H9 (cell line): ENCODE data around the gene DGCR2. TPM values are rescaled to one million over a fixed set of nuclear protein-coding genes. Genes with fewer than 3 reads are reported as not detected.

ENCODE experiments used
- DNase-seq: peaks from one replicate; pipeline ENCODE4 v3.0.0-alpha.2; 2017
- H2AFZ ChIP-seq: one replicate; pipeline ENCODE4 v1.6.1; 2013; ENCODE audit warnings: mild to moderate bottlenecking, low read length, control low read depth, moderate library complexity
- H2AK5ac ChIP-seq: 2 replicates; pipeline ENCODE4 v1.6.1; 2013; ENCODE audit warnings: low read length, control low read depth, mixed read lengths; ENCODE audit not compliant: insufficient read length
- H2BK120ac ChIP-seq: one replicate; pipeline ENCODE4 v1.6.1; 2013; ENCODE audit warnings: low read depth, mild to moderate bottlenecking, low read length, control low read depth, inconsistent platforms; ENCODE audit not compliant: poor library complexity, severe bottlenecking
- H2BK12ac ChIP-seq: 2 replicates; pipeline ENCODE4 v1.6.1; 2013; ENCODE audit warnings: low read length, control low read depth, mixed read lengths, low read depth; ENCODE audit not compliant: insufficient read length
- H2BK15ac ChIP-seq: 2 replicates; pipeline ENCODE4 v1.6.1; 2013; ENCODE audit warnings: low read depth, low read length, control low read depth
- H2BK20ac ChIP-seq: one replicate; pipeline ENCODE4 v1.6.1; 2013; ENCODE audit warnings: low read depth, mild to moderate bottlenecking, low read length, control low read depth, inconsistent platforms; ENCODE audit not compliant: poor library complexity, severe bottlenecking
- H2BK5ac ChIP-seq: 2 replicates; pipeline ENCODE4 v1.6.1; 2013; ENCODE audit warnings: low read length, control low read depth, mixed read lengths; ENCODE audit not compliant: insufficient read length
- H3K14ac ChIP-seq: 2 replicates; pipeline ENCODE4 v1.6.1; 2013; ENCODE audit warnings: low read length, control low read depth; ENCODE audit not compliant: insufficient read depth
- H3K18ac ChIP-seq: 2 replicates; pipeline ENCODE4 v1.6.1; 2013; ENCODE audit warnings: low read depth, mild to moderate bottlenecking, mixed read lengths, low read length, control low read depth; ENCODE audit not compliant: insufficient read length
- H3K23ac ChIP-seq: 2 replicates; pipeline ENCODE4 v1.6.1; 2013; ENCODE audit warnings: low read length, control low read depth, mixed read lengths, low read depth; ENCODE audit not compliant: insufficient read length
- H3K23me2 ChIP-seq: 2 replicates; pipeline ENCODE4 v1.6.1; 2013; ENCODE audit warnings: low read depth, mild to moderate bottlenecking, mixed read lengths, low read length, control low read depth; ENCODE audit not compliant: insufficient read length, poor library complexity, severe bottlenecking
- H3K27ac ChIP-seq: 2 replicates; pipeline ENCODE4 v1.5.1; 2013; ENCODE audit warnings: low read length, control low read depth, mixed read lengths, low read depth; ENCODE audit not compliant: insufficient read length
- H3K27me3 ChIP-seq: 2 replicates; pipeline ENCODE4 v1.6.1; 2013; ENCODE audit warnings: low read length, control low read depth, inconsistent platforms; ENCODE audit not compliant: insufficient read depth
- H3K4ac ChIP-seq: 2 replicates; pipeline ENCODE4 v1.6.1; 2013; ENCODE audit warnings: low read depth, mild to moderate bottlenecking, control low read depth, inconsistent platforms, low read length, moderate library complexity
- H3K4me1 ChIP-seq: 2 replicates; pipeline ENCODE4 v1.6.1; 2013; ENCODE audit warnings: low read length, control low read depth, inconsistent platforms; ENCODE audit not compliant: insufficient read depth
- H3K4me2 ChIP-seq: 2 replicates; pipeline ENCODE4 v1.6.1; 2013; ENCODE audit warnings: low read length, control low read depth, mixed read lengths; ENCODE audit not compliant: insufficient read length, insufficient read depth
- H3K56ac ChIP-seq: 2 replicates; pipeline ENCODE4 v1.6.1; 2013; ENCODE audit warnings: low read depth, mild to moderate bottlenecking, mixed read lengths, low read length, control low read depth; ENCODE audit not compliant: insufficient read length
- H3K79me1 ChIP-seq: 2 replicates; pipeline ENCODE4 v1.6.1; 2013; ENCODE audit warnings: low read depth, mild to moderate bottlenecking, moderate library complexity, low read length, control low read depth, inconsistent platforms; ENCODE audit not compliant: insufficient read depth, poor library complexity, severe bottlenecking
- H3K79me2 ChIP-seq: 2 replicates; pipeline ENCODE4 v1.6.1; 2013; ENCODE audit warnings: low read length, control low read depth, inconsistent platforms; ENCODE audit not compliant: insufficient read depth
- H3K9ac ChIP-seq: 2 replicates; pipeline ENCODE4 v1.6.1; 2013; ENCODE audit warnings: low read length, control low read depth, mixed read lengths; ENCODE audit not compliant: insufficient read length; ENCODE audit errors: extremely low read depth
- H3K9me3 ChIP-seq: one replicate; pipeline ENCODE4 v1.6.1; 2013; ENCODE audit warnings: low read depth, low read length, inconsistent platforms; ENCODE audit not compliant: control insufficient read depth
- H3T11ph ChIP-seq: one replicate; pipeline ENCODE4 v1.6.1; 2013; ENCODE audit warnings: mild to moderate bottlenecking, low read length, control low read depth, inconsistent platforms
- H4K20me1 ChIP-seq: one replicate; pipeline ENCODE4 v1.6.1; 2013; ENCODE audit not compliant: control insufficient read depth, insufficient read length, insufficient read depth
- H4K5ac ChIP-seq: 2 replicates; pipeline ENCODE4 v1.6.1; 2013; ENCODE audit warnings: low read depth, mild to moderate bottlenecking, mixed read lengths, low read length, control low read depth; ENCODE audit not compliant: insufficient read length
- H4K8ac ChIP-seq: replicated peaks from 2 replicates; pipeline ENCODE4 v1.6.1; 2013; ENCODE audit warnings: low read length, control low read depth, mixed read lengths, low read depth; ENCODE audit not compliant: insufficient read length
- H4K91ac ChIP-seq: 2 replicates; pipeline ENCODE4 v1.6.1; 2013; ENCODE audit warnings: low read depth, mild to moderate bottlenecking, moderate library complexity, mixed read lengths, low read length, control low read depth; ENCODE audit not compliant: insufficient read length
- H3K27ac Mint-ChIP-seq, 3 experiments: 2 replicates in 2 of 3; 3 replicates in 1 of 3; pipeline ENCODE4 v1.8.0; 2020 to 2021; ENCODE audit warnings: mixed read lengths in 3 of 3, mild to moderate bottlenecking in 1 of 3, moderate library complexity in 1 of 3
- H3K27me3 Mint-ChIP-seq: 2 replicates; pipeline ENCODE4 v1.8.0; 2021; ENCODE audit warnings: low read depth, mild to moderate bottlenecking, moderate library complexity, mixed read lengths
- H3K36me3 Mint-ChIP-seq, 3 experiments: 2 replicates in 2 of 3; 3 replicates in 1 of 3; pipeline ENCODE4 v1.8.0; 2020 to 2021; ENCODE audit warnings: low read depth in 3 of 3, mixed read lengths in 3 of 3; ENCODE audit not compliant: insufficient read depth in 1 of 3
- H3K4me1 Mint-ChIP-seq, 2 experiments: 2 replicates each; pipeline ENCODE4 v1.8.0; 2020; ENCODE audit warnings: mixed read lengths in 2 of 2
- H3K4me3 Mint-ChIP-seq, 2 experiments: 2 replicates in 1 of 2; 3 replicates in 1 of 2; pipeline ENCODE4 v1.8.0; 2020 to 2021; ENCODE audit warnings: mild to moderate bottlenecking in 2 of 2, mixed read lengths in 2 of 2, moderate library complexity in 1 of 2
- H3K9me3 Mint-ChIP-seq, 2 experiments: 2 replicates in 1 of 2; 3 replicates in 1 of 2; pipeline ENCODE4 v1.8.0; 2020; ENCODE audit warnings: mild to moderate bottlenecking in 2 of 2, mixed read lengths in 2 of 2, moderate library complexity in 1 of 2
- WGBS: extraction: QIAGEN DNeasy Blood & Tissue Kit; methylation state at CpG from one replicate; pipeline ENCODE4 v1.1.7; 2013; ENCODE audit warnings: missing lambda C conversion rate, low lambda C conversion rate, mixed read lengths; ENCODE audit not compliant: insufficient read length; ENCODE audit errors: extremely low coverage; 5-methylcytosine and 5-hydroxymethylcytosine counted together
- total RNA-seq: library from RNA; stranded (reverse); gene quantifications from 2 replicates; pipeline ENCODE4 v1.2.1, GENCODE V29; 2021
- TF ChIP-seq, protein P1 (sequence below): fragments of 200-600 bp; sonication (generic); conservative IDR thresholded peaks from 3 replicates; pipeline ENCODE4 v1.8.0; 2021; ENCODE audit warnings: antibody characterized with exemption, mild to moderate bottlenecking

The DGCR2 gene
- total RNA-seq, 1 experiment from 2014 or later, result 47.2 TPM

DNA sequence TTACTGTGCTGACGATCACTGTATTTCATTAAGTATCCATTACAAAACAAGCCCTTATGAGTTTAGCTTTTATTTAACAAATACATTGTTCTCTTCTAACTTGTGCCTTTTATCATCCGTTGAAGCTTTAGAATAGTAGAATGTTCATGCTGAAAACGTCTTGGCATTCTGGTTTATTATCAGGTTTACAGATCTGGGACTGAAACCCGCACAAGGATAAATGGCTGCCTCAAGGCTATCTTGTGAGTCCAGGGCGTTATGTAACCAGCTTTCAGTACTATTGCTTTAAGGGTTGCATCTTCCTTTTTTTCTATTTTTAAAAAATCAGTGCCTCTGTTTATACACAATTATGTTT, 119.6 kb downstream of the DGCR2 start:
- H3K27me3 Mint-ChIP-seq, result peaks cover 30% of the 10 kb centered on the region

More for the DNA sequence above, 119.6 kb downstream of the DGCR2 start:
- H2BK15ac ChIP-seq, result no peak overlapping the region
- Mint-ChIP-seq H3K36me3 (no peaks in the 10 kb centered on the region), H3K4me3 (no peak overlapping the region), H3K27ac (no peak overlapping the region), H3K4me1 (peaks cover 17 to 18% of the 10 kb centered on the region in 2 experiments), H3K9me3 (no peaks in the 10 kb centered on the region; a peak in 1 of 5 replicates)
- no peak overlapping the region for H3K4ac ChIP-seq
- no peak overlapping the region for H2BK5ac ChIP-seq
- no peak overlapping the region for H3K14ac ChIP-seq
- no peak overlapping the region for H2BK120ac ChIP-seq
- H4K20me1 ChIP-seq, result no peaks in the 10 kb centered on the region
- no peaks in the 10 kb centered on the region for H3K79me2 ChIP-seq
- no peak overlapping the region for H2AFZ ChIP-seq
- H3T11ph ChIP-seq, result no peak overlapping the region
- no peak overlapping the region for H4K8ac ChIP-seq
- no peak overlapping the region for H2AK5ac ChIP-seq
- no CpG with 5 or more reads among the region's 5 CpGs for WGBS
- H3K18ac ChIP-seq, result no peak overlapping the region
- H3K4me1 ChIP-seq, result no peaks in the 10 kb centered on the region
- H3K23ac ChIP-seq, result no peak overlapping the region
- no peak overlapping the region for H2BK12ac ChIP-seq
- no peak overlapping the region for H2BK20ac ChIP-seq
- no peak overlapping the region for H3K56ac ChIP-seq
- DNase-seq, result no peak
- H3K27ac ChIP-seq, result no peak overlapping the region
- no peak overlapping the region for H4K91ac ChIP-seq
- H3K27me3 ChIP-seq, result no peaks in the 10 kb centered on the region
- H4K5ac ChIP-seq, result no peak overlapping the region
- no peaks in the 10 kb centered on the region for H3K79me1 ChIP-seq
- TF ChIP-seq, protein P1, sequence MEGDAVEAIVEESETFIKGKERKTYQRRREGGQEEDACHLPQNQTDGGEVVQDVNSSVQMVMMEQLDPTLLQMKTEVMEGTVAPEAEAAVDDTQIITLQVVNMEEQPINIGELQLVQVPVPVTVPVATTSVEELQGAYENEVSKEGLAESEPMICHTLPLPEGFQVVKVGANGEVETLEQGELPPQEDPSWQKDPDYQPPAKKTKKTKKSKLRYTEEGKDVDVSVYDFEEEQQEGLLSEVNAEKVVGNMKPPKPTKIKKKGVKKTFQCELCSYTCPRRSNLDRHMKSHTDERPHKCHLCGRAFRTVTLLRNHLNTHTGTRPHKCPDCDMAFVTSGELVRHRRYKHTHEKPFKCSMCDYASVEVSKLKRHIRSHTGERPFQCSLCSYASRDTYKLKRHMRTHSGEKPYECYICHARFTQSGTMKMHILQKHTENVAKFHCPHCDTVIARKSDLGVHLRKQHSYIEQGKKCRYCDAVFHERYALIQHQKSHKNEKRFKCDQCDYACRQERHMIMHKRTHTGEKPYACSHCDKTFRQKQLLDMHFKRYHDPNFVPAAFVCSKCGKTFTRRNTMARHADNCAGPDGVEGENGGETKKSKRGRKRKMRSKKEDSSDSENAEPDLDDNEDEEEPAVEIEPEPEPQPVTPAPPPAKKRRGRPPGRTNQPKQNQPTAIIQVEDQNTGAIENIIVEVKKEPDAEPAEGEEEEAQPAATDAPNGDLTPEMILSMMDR, result no peak
- no peaks in the 10 kb centered on the region for H3K23me2 ChIP-seq
- no peak overlapping the region for H3K9ac ChIP-seq
- no peaks in the 10 kb centered on the region for H3K9me3 ChIP-seq
- H3K4me2 ChIP-seq, result no peak overlapping the region
